ENCODE data around the gene DVL1. TPM values are rescaled to one million over a fixed set of nuclear protein-coding genes. Genes with fewer than 3 reads are reported as not detected.

DVL1 gene
- total and polyA plus RNA-seq, 8 donors: 41.3 to 229 (median 72.2) TPM

DNA sequence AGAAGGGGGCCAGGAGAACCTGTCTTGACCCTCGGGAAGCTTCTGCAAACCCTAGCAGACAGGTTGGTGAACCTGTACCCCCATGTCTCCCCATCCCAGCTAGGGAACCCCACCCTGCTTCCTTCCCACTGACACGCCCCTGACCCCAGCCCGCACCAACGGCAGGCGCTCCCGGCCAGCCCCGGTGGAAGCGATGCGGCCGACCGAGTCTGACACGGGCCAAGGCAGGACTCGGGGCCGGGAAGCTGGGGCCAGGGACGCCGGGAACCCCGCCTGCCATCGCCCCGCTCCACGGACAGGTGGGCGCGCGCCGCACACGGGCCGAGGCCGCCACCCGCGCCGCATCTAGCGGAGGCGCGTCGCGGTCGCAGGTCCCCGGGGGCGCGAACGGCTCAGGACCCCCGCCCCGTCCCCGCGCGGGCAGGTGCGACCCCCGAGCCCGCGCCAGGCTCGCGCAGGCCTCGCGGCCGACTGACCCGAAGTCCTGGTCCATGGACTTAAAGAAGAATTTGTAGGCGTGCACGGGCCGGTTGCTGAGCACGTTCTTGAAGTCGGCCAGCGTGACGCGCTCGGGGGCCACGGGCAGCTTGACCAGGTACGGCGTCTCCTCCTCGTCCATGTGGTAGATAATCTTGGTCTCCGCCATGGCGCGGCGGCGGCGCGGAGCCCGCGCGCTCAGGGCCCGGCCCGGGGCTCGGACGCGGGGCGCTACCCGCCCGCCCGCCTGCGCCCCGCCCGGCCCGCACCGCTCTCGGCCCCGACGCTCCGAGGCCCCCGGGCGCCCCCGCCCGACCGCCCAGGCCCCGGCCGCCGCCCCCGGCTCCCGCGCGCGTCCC, 580 bp downstream of the DVL1 start:
- TF ChIP-seq POLR2A (IDR thresholded peaks at IDR 0.05) (no peak), EP300 (IDR thresholded peaks at IDR 0.05) (no peak), POLR2AphosphoS5 (IDR thresholded peaks at IDR 0.05) (no peak)
- TF ChIP-seq, protein P1, sequence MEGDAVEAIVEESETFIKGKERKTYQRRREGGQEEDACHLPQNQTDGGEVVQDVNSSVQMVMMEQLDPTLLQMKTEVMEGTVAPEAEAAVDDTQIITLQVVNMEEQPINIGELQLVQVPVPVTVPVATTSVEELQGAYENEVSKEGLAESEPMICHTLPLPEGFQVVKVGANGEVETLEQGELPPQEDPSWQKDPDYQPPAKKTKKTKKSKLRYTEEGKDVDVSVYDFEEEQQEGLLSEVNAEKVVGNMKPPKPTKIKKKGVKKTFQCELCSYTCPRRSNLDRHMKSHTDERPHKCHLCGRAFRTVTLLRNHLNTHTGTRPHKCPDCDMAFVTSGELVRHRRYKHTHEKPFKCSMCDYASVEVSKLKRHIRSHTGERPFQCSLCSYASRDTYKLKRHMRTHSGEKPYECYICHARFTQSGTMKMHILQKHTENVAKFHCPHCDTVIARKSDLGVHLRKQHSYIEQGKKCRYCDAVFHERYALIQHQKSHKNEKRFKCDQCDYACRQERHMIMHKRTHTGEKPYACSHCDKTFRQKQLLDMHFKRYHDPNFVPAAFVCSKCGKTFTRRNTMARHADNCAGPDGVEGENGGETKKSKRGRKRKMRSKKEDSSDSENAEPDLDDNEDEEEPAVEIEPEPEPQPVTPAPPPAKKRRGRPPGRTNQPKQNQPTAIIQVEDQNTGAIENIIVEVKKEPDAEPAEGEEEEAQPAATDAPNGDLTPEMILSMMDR (IDR thresholded peaks at IDR 0.05): no peak
- H3K4me1 ChIP-seq: peaks cover 59 to 73% (median 72%) of the 10 kb centered on the region in 4 donors
- peak in 1 of 2 donors; percentile 77 for DNase-seq
- WGBS, 5 donors: 0 to 1% (median 1%) methylated on average over 1 to 109 of the region's 109 CpGs
- peak overlapping the region; percentile 82 to 92 (median 86) for H3K27ac ChIP-seq
- intact Hi-C loops (cut with DNase I; ENCODE audit: low total_unique reads): no loop called here
- H3K4me3 ChIP-seq: peak overlapping the region; percentile 63 to 74 (median 72)
- H3K27me3 ChIP-seq: peaks cover 0 to 23% (median 11%) of the 10 kb centered on the region in 3 donors
- no peaks in the 10 kb centered on the region for H3K9me3 ChIP-seq
- H3K36me3 ChIP-seq: peaks cover 0 to 9% (median 4%) of the 10 kb centered on the region in 4 donors

DNA sequence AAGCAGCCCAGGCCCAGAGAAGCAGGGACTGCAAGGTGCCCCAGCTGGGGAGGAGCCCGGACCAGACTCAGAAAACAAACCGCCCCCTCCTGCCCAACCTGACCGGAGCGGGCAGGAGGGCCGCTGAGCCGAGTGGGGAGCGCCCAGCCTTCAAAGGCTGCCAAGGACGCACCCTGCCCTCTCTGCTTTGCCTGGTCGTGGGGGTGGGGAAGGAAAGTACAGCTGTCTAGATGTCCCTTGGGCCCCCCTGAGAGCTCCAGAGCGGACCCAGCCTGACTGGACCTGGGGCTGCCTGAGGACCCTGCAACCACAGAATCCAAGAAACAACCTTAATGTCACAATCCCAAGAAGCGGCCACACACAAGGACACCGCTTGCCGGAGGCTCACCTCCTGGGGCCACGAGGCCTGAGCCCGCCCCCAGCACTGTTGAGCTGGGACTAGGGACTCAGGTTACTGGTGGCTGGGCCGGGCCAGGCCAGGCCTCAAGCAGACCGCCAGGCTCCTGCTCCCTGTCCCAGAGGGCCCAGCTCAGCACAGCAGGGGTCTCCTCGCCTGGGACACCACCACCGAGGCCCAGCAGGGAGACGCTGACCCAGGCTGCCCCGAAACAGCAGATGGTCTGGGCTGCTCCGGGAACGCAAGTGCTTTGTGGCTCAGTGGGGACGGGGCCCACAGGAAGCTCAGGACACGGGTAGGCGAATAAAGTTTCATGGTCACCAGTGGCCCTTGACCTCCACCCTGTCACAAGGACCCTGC, 1.4 kb downstream of the DVL1 start:
- intact Hi-C loops (cut with DNase I; ENCODE audit: low total_unique reads): no loop called here
- WGBS, 5 donors: 17 to 33% (median 22%) methylated on average over 9 to 26 of the region's 26 CpGs
- H3K27ac ChIP-seq: peak overlapping the region; percentile 82 to 92 (median 86)
- H3K36me3 ChIP-seq: peaks cover 0 to 1% (median under 1%) of the 10 kb centered on the region in 4 donors
- no peaks in the 10 kb centered on the region for H3K9me3 ChIP-seq
- peak in 1 of 3 donors; percentile 40 for TF ChIP-seq POLR2AphosphoS5 (IDR thresholded peaks at IDR 0.05)
- TF ChIP-seq, protein P1 (IDR thresholded peaks at IDR 0.05): no peak
- TF ChIP-seq POLR2A (IDR thresholded peaks at IDR 0.05): no peak
- TF ChIP-seq EP300 (IDR thresholded peaks at IDR 0.05): no peak
- H3K4me1 ChIP-seq: peaks cover 51 to 73% (median 71%) of the 10 kb centered on the region in 4 donors
- H3K27me3 ChIP-seq: peaks cover 0 to 15% (median 3%) of the 10 kb centered on the region in 3 donors
- DNase-seq: peak; percentile 77 to 85
- H3K4me3 ChIP-seq: peak overlapping the region; percentile 63 to 74 (median 72)

- H3K27ac ChIP-seq: peak overlapping the region; percentile 82 to 92 (median 86)
- no peak for DNase-seq
- H3K4me3 ChIP-seq: peak overlapping the region; percentile 63 to 74 (median 72)
Observed at GRCh38 chr1:1347026-1347595, 2.1 kb downstream of the DVL1 start.

DNA sequence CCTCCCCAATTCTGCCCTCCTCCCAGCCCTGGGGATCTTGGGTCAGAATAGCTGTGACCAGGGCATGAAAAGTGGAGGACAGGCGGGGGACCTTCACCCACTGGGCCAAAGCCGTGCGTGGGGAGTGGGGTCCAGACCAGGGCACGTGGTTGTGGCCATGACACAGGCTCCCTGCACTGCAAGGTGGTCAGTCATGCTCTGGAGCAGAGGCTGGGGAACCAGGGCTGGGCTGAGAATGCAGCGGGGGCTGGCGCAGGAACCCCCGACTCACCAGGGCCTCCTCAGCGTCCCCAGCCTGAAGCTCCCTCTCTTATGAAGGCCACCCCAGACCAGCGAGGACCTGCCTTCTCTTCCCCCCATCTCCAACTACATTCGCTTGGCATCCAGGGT, 2.7 kb downstream of the DVL1 start:
- H3K27ac ChIP-seq: peak overlapping the region; percentile 82 to 92 (median 86)
- H3K4me3 ChIP-seq: peak overlapping the region in 2 of 4 donors; percentile 72 to 74
- TF ChIP-seq EP300 (IDR thresholded peaks at IDR 0.05): no peak
- TF ChIP-seq POLR2AphosphoS5 (IDR thresholded peaks at IDR 0.05): no peak
- TF ChIP-seq POLR2A (IDR thresholded peaks at IDR 0.05): no peak
- TF ChIP-seq, protein P1 (IDR thresholded peaks at IDR 0.05): no peak
- DNase-seq: no peak
- 79 to 90% (median 87%) methylated on average over 9 to 10 of the region's 10 CpGs for WGBS, 5 donors
- H3K27me3 ChIP-seq: peaks cover 0 to 1% (median 0%) of the 10 kb centered on the region in 3 donors
- no peaks in the 10 kb centered on the region for H3K9me3 ChIP-seq
- intact Hi-C loops (cut with DNase I; ENCODE audit: low total_unique reads): no loop called here
- H3K4me1 ChIP-seq: peaks cover 47 to 64% (median 61%) of the 10 kb centered on the region in 4 donors
- peaks cover 5 to 11% (median 9%) of the 10 kb centered on the region in 4 donors for H3K36me3 ChIP-seq

More at GRCh38 chr1:1347026-1347595, 2.1 kb downstream of the DVL1 start:
- TF ChIP-seq POLR2AphosphoS5 (IDR thresholded peaks at IDR 0.05): no peak
- Histone ChIP-seq H3K36me3 (peaks cover 0 to 5% (median 3%) of the 10 kb centered on the region in 4 donors), H3K4me1 (peaks cover 50 to 70% (median 67%) of the 10 kb centered on the region in 4 donors), H3K9me3 (no peaks in the 10 kb centered on the region), H3K27me3 (peaks cover 0 to 7% (median 0%) of the 10 kb centered on the region in 3 donors)
- intact Hi-C loops (cut with DNase I; ENCODE audit: low total_unique reads): no loop called here
- WGBS, 5 donors: 40 to 77% (median 56%) methylated on average over 9 to 10 of the region's 10 CpGs
